ENCODE data around the gene GRK6.
A peak's percentile ranks its signal among the peaks of the same experiment; 100 is the strongest.

GRK6 gene

DNA sequence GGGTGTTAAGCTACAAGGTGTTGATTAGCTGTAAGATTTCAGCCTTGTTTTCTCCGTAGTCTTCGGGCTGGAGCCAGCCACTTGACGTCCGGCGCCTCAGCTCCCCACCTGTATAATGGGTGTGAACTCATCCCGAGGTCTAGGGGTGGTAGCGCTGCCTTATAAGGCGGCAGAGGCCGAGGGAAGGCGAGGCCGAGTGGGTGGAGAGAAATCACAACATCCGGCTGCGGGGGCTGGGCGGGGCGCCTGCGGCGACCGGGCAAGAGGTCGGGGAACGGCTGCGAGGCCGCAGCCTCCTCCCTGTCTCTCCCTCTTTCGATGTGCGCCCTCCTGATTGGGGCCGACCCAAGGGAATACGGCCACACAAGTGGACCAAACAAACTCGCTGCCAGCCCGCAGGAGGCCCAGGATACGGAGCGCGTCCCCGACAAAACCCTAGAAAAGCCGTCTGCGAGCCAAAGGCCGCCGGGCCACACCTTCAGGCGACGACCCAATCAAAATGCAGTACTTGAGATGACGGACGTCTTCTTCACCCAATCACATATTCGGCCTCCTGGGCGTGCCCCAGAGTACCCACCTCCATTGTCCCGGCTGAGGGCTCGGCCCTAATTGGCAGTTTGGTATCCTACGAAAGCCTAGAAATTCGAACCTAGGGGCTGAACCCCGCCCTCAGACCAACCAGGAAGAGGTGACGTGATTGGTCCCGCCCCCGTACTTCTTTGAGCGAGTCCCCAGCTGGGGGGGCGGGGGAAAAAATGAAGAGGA lies 493 bp upstream of the GRK6 start:
- peak; percentile 99 for DNase-seq

DNA sequence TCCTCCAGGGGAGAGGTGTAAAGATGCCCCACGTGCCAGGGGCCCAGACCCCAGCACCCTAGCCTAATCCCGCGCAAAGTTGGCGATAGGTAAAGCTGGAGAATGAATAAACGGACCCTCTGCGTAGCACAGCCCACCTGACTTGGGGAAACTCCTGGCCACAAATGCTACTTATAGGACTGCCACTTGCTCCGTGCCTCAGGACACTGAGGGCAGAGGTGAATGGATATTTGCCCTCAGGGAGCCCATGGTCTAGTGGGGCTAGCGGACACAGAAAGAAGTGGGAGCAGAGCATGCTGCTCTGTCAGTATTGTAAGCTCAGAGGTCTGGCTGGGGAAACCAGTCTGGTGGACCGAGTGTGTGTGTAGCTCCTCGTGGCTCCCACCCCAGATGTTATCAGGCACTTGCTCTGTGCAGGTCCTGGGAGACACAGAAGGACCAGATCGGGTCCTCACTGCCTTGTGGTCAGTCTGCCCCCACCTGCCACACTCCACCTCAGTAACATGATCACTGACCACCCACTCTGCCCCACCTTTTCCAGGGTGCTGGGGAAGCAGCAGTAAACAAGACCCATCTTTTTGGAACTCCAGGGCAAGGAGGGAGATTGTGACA lies 841 bp downstream of the GRK6 start:
- no peak for DNase-seq

DNA sequence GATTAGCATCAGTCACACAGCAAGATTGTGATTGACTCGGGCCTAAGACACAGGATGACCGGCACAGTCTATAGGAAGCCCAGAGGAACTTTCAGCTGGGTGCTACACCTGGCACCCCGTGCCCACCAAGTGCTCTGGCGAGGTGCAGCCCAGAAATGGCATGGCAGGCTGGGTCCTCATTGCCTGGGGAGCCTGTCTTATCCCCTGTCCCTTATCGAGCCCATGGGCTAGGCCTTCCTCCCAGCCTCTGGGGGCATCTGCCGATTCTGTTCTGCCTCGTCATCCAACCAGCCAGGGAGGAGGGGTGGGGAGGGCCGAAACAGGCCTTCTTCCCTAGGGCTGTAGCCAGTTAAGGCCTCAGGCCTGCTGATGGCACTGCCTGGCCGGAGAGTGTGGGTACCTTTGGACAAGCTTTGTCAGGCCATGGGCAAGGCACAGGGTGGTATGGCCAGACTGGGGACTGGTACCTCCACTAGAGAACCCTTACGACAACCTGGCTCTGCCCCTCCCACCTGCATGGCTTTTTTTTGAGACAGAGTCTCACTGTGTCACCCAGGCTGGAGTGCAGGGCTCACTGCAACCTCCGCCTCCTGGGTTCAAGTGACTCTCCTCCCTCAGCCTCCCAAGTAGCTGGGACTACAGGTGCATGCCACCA lies 1.6 kb downstream of the GRK6 start:
- no peak for DNase-seq

DNA sequence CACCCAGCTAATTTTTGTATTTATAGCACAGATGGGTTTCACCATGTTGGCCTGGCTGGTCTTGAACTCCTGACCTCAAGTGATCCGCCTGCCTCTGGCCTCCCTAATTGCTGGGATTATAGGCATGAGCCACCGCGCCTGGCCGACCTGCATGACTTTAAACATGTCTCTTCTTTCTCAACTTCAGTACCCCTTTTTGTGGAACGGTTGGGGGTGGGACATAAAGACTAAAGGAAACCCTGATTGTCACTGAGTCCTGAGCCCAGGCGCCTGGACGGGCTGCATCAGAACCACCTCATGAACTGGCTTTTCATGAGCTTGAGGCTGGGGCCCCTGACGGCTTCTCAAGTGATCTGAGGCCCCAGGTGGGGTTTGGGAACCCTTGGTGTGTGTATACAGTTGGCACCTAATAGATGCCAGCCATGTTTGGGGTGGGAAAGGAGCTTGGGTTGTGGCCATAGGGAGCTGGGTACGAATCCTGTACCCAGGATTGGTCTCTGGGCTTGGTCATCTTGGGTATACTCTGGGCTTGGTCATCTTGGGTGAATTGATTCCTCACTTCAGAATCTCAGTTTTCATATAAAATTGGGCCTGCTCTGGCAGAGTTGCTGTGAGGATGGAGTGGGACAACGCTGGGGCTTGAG lies 2.2 kb downstream of the GRK6 start:
- DNase-seq: no peak

DNA sequence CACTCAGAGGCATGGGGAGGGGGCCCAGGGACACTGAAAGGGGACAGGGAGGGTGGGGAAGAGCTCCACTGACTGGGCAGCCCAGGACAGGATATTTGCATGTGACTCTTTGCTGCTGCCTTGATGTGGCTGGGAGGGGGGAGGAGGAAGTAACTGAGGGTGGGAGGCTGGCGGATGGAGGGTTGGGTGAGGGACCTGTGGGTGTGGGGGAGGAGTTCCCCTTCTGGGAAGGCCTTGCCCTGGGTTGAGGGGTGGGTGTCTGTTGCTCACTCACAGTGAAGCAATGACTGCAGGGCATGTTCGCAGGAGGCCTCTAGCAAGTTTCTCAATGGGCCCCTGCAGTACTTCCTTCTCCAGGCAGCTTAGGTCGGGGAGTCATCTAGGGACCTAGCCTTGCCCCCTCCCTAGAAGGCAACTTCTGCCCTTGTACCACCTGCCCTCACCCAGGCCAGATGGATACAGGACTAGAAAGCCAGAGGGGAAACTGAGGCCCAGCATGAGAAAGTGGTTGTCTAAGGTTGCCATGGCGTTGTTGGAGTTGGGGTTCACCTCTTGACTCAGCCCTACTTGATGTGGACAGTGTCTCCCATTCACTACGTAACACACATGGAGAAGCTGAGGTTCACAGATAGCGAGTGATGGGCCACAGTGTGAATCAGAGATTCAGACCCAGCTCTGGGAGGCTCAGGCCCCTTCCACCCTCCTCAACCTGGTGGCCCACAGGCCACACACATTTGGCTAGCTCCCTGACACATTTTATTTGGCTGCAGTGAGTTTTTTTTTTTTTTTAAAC lies 3.0 kb downstream of the GRK6 start:
- no peak for DNase-seq

DNA sequence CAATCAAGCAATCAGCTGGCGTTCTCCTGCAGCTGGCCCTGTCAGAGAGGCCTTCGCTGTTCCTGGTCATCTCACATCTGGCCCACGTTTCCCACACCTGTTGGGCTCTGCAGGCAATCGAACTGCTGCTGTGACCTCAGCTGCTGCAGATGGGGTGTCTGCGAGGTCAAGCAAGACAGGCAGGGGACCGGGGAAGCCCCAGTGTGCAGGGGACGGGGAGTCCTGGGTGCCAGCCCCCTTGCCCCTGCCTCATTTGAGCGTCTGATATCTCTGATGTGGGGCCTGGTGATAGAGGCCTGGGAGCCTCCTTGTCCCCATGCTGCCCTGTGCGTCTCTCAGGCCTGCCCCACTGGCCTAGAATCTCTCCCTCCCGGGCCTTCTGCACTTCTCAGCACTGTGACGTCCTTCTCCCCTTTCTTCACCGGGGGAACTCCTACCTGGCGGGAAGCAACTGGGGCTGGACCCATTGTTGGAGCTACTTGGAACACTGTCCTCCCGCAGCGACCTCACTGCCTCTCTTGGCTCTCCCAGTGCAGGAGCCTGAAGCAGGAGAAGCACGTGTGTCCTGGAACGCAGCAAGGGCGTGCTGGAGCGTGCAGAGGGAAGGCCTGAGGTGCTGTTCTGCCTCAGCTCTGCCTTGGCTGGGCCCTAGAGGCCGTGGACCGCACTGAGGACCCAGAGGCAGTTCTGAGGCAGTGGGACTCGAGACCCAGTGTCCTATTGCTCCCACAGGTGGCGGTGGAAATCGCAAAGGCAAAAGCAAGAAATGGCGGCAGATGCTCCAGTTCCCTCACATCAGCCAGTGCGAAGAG lies 3.9 kb downstream of the GRK6 start:
- DNase-seq: no peak

DNA sequence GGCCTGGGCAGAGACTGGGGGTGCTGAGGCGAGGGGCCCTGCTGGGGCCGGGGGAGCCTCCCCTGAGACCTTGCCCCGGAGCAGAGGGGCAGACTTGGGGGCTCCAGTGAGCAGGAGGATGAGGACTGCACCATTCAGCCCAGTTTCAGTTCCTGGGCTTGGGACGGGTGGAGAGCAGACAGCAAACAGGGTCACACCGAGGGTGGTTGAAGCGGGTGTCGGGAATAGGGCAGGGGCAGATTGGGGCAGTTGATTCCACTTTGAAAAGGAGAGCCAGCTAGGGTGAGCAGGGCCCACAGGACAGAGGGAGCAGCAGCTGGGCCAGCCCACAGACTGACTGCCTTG lies 4.5 kb downstream of the GRK6 start:
- DNase-seq: no peak

DNA sequence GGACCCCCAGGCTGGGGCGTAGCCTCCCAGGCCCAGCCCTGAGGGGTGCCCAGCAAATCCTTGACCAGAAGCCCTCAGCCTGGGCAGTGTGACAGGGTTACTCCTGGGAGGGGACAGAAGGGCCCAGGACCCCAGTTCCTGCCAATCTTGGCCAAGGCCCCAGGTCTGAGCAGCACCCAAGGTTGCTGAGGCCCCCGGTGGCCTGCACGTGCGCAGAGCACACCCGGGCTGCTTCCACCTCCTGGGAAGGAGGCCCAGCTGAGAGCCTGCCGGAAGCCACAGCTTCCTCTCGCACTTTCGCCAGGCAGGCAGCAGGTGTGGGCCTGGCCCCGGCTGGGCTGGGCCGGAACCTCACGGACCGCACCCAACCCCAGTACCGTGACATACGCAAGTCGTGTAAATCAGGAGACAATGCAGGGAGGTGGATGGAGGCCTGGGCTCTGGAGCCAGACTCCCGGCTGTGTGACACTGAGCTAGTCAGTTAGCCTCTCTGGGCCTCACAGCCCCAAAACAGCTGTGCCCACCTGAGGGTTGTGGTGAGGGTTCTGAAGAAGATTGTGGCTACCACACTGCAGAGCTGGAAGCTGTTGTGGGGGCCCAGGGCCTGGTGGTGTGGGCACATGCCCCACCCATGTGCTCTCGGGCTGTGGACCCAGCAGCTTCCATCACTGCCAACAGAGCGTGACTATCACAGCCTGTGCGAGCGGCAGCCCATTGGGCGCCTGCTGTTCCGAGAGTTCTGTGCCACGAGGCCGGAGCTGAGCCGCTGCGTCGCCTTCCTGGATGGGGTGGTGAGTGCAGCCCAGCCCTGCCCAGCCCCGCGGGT lies 5.1 kb downstream of the GRK6 start:
- no peak for DNase-seq

DNA sequence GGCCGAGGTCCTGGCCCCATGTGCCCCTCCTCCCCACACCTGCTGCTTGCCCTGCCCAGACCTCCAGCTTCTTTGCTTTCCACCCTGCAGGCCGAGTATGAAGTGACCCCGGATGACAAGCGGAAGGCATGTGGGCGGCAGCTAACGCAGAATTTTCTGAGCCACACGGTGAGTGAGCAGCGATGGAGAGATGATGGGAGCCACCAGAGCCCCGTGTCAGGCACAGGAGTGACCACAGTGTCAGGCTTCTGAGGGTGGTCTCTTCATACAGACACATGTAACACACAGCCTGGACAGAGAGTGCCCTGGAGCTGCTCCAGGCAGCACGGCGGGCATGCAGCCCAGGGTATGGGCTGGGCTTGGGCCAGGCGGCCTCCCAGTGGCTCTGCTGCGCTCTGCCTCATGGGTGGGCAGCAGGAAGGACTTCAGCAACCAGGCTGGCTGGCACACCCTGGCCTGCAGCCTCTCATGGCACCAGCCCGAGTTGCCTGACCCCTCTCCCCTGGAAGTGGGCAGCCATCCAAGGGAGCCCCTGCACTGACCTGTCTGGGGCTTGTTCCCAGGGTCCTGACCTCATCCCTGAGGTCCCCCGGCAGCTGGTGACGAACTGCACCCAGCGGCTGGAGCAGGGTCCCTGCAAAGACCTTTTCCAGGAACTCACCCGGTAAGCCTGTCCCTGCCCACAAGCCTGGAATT lies 5.8 kb downstream of the GRK6 start:
- no peak for DNase-seq

DNA sequence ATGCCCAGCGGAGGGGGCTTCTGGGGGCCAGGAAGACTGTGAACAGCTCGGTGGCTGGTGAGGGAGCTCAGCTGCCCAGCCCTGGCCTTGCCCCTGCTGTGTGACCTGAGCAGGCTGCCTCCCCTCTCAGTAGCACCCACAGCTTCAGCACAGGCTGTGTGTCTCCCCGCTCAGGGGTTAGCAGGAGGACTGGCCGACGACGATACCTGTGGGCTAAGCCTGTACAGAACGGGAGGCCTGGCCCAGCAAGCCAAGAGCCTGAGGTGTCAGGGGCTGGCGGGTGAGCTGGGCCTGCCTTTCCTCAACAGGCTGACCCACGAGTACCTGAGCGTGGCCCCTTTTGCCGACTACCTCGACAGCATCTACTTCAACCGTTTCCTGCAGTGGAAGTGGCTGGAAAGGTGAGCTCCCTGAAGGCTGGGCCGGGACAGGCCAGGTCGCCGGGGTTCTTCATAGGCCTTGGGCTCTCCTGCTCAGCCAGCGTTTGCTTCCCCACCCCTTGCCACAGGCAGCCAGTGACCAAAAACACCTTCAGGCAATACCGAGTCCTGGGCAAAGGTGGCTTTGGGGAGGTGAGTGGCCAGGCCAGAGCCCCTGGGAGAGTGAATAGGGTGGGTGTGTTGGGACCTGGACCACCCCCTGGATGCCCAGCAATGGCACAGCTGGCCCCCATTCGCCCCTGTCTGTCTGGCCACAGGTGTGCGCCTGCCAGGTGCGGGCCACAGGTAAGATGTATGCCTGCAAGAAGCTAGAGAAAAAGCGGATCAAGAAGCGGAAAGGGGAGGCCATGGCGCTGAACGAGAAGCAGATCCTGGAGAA lies 6.6 kb downstream of the GRK6 start:
- DNase-seq: no peak

DNA sequence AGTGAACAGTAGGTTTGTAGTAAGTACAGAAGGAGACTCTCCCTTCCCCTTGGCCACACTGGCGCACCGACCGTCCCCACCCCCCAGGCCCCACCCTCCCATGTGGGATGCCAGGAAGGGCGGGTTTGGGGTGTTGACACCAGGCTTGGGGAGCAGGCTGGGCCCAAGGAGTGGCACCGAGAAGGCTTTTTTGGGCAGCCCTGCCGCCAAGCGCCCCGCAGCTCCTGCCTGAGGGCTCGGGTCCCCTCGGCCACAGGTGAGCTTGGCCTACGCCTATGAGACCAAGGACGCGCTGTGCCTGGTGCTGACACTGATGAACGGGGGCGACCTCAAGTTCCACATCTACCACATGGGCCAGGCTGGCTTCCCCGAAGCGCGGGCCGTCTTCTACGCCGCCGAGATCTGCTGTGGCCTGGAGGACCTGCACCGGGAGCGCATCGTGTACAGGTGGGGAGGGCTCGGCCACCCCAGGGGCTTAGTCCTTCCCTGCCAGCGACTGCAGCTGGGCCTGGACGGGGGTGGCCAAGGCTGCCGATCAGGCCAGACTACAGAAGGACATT lies 7.3 kb downstream of the GRK6 start:
- no peak for DNase-seq

DNA sequence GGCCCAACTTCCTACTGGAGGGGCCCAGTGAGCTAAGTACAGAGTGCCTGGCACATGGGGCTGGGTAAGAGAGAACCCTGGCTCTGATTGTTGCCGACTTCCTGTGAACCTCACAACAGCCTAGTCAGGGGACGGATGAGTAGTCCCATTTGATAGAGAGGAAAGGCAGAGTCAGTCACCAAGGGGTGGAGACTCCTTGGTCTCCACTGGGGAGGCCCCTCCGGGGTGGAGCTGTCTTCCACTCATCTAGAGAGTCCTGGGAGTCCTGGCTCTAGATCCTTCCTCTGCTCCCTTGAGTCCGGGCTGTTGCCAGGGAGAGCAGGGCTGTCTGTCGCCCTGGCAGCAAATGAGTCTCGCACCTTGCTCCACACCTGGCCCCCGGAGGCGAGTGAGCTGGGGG lies 8.0 kb downstream of the GRK6 start:
- no peak for DNase-seq

DNA sequence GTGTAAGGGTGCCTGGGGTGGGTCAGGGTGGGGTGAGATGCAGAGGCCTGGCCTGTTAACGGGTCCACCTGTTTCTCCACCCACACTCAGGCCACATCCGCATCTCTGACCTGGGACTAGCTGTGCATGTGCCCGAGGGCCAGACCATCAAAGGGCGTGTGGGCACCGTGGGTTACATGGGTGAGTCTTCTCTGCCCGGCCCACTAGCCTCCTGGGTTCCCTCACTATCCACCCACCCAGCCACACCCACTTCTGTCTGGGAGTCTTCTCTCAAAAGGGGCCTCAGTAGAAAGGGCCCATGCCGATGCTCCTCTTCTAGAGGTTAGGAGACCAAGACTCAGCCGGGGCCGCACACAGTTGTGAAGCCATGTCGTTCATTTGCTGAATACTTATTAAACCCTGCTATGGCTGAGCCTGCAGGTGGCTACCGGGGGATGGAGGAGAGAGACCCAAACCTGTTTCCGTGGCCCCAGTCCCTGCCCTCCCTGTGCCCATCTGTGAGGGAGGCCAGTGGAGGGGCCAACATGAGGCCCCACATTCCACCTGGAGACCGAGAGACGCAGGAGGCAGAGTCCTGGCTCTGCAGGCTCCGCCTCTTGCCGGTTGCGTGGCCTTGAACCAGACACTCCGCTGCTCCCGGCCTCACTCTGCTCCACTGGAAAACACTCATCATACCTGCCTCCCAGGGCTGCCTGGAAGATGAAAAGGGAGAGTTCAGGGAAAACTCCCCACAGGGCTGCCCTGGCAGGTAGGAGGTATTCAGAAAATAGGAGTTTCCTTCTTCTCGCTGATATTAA lies 8.7 kb downstream of the GRK6 start:
- no peak for DNase-seq

DNA sequence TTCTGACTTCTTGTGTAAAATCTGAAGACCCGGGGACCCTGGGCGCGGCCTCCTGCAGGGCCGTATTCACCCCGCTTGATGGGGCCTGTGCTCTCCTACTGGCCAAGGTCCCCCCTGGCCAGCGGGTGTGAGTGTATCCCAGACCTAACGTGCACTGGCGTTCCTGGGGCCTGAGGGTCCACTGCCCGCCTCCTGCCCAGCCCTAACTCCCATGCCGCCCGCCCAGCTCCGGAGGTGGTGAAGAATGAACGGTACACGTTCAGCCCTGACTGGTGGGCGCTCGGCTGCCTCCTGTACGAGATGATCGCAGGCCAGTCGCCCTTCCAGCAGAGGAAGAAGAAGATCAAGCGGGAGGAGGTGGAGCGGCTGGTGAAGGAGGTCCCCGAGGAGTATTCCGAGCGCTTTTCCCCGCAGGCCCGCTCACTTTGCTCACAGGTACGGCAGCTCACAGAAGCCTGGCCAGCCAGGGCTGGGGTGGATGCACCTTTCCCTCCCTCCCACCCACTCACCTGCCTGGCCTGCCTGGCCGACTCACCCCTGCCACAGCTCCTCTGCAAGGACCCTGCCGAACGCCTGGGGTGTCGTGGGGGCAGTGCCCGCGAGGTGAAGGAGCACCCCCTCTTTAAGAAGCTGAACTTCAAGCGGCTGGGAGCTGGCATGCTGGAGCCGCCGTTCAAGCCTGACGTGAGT lies 9.5 kb downstream of the GRK6 start:
- no peak for DNase-seq

DNA sequence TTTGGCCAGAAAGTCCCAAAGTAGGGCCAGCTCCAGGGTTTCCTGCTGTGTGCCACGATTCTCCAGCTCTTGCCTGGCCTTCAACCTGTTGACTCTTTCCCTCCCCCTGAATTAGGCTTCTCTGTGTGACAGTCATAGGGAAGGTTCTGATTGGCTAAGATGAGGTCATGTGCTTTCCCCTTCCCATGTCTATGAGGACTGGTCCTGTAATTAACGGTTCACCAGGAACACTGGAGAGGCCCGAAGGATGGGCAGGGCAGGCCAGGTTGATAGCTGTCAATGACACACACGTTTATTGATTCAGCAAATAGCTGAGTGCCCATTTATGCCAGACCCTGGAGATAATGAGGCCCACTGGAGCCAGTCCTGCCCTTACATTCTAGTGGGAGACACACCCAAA lies 11.1 kb downstream of the GRK6 start:
- no peak for DNase-seq

DNA sequence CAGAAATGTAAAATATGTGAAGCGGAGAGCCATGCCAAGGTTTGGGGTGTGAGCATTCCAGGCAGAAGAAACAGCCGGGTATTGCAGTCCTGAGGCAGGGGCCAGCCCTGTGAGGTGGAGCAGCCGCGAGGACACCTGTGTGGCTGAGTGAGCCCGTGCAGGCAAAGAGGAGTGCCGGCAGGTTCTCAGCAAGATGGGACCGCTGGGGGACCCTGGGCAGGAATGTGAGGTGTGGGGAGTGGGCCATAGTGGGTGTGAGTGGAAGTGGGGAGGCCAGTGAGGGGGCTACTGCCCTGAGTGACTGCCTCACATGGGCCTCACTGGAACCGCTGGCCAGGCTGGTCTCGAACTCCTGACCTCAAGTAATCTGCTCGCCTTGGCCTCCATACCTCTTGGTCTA lies 12.0 kb downstream of the GRK6 start:
- no peak for DNase-seq

DNA sequence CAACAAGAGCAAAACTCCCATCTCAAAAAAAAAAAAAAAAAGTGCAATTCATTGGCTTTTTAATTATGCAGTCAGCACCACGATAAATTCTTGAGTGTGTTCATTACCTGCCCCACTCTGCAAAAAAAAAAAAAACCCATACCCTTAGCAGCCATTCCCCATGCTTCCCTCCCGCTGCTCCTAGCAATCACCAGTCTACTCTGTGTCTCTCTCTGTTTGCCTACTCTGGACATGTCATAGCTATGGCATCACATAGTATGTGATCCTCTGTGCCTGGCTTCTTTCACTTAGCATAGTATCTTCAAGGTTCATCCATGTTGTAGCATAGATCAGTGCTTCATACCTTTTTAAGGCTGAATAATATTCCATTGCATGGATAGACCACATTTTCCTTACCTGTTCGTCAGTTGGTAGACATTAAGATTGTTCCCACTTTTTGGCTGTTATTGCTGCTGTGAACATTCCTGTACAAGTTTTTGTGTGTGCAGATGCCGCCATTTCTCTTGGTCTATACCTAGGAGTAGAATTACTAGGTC lies 13.1 kb downstream of the GRK6 start:
- DNase-seq: no peak
